HG03342 (cell line): ENCODE results near the gene PTGER3.
"Not testable (repeated sequence)": the region's sequence is repeated elsewhere in the genome, so short reads cannot be mapped to it uniquely, and the experiment has no call there.

ENCODE experiments used
- ATAC-seq: cut with Tn5 transposase; IDR thresholded peaks from one replicate; pipeline ENCODE4 v1.9.1; 2021; ENCODE audit warnings: mild to moderate bottlenecking, moderate library complexity; ENCODE audit not compliant: unreplicated experiment

PTGER3 gene

DNA sequence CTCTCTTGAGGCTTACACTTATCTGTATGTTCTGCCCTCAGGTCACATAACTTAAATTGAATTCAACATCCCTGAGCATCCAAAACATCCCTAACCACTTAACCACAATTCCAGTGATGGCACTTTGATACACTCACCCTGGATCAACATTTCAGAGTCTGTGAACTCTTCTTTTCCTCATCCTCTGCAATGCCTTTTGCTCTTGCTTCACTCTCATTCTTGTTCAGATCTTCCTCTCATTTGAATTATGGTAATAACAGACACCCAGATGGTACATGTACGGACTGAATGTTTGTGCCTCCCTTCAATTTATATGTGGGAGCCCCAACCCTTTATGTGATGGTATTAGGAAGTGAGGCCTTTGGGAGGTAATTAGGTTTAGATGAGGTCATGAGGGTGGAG is 33.4 kb downstream of the PTGER3 start:
- ATAC-seq, result no peak

DNA sequence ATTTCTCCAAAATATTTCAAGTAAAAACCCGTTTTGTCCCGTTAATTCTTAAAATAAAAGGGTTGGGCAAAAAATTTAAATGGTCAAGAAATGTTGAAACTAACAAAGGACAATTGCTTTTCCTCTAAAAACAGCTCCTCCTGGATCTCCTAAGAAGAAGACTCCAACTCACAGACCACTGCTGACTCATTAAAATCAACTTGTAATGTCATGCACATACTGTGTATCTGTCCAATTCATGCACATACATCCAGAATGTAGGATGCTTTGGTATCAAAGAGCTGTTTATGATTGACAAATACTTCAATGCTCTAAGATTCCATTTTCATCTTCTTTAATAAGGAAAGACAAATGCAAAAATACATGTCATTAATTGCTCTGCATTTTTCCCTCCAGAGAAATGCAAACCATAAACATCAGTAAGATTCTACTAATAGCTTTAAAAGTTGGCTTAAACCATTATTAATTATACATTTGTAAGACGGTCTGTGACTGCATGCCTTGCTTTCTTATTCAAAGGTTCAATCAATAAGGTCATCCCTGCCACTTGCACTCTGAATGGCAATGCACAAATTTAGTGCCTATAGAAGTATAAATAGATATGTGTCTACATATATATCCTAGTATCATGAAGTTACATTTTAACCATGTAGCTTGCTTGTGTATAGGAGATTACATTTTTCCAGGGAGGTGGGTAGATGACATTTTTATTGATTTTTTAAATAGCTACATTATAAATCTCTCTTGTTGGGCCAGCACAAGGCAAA is 44.7 kb downstream of the PTGER3 start:
- no peak for ATAC-seq

DNA sequence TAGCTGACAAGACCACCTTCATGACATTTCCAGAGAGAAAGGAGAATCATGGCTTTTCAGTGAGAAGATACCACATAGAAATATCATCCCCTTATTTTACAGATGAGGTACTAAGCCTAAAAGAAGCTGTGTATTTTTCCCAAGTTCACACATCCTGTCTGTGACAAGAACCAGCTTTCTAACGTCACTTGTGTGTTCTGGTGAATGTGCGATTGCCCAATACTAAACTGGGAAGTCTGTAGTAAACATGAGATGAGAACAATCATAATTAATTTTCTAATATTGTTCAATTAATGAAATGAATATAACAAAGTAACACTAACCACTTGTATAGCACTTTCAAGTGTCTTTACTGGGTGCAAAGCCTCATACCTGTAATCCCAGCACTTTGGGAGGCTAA is 46.0 kb downstream of the PTGER3 start:
- ATAC-seq, result no peak

DNA sequence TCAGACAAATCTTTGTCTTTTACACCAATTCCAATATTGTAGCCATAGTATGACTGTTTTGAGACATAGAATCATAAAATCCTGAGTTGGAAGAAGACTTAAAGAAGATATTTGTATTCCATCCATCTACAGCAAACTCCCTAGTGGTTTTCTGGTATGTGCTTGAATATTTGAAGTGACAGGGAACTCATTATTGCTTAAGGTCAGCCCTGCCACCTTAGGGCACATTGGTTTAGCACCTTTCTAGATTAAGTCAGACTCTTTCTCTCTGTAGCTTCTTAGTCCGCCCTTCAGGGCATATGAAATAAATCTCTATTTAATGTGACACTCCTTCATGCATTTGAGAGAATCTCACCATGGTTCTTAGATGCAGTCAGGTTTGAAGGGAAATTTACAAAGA is 49.8 kb downstream of the PTGER3 start:
- no peak for ATAC-seq

DNA sequence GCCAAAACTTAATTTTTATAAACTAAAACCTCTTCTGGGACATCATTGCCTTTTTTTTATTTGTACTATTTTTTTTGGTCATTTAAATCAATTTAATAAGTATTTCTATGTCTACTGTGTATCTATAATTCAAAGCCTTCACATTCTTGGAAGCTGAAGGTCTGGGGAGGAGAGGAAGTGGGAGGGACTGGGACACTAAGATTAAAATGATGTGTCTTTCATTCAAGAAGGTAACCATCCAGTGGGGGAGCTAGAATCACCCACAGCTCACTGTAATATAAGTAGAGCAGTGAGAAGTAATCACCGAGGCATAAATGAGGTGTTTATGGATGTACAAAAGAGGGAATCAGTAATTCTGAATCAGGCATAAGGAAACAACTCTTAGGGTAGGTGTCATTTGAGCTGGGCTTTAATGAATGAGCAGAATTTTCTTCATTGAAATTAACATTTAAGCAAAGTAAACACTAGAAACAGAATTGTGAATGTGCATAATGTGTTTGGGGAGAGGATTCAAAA is 52.8 kb downstream of the PTGER3 start:
- no peak for ATAC-seq

DNA sequence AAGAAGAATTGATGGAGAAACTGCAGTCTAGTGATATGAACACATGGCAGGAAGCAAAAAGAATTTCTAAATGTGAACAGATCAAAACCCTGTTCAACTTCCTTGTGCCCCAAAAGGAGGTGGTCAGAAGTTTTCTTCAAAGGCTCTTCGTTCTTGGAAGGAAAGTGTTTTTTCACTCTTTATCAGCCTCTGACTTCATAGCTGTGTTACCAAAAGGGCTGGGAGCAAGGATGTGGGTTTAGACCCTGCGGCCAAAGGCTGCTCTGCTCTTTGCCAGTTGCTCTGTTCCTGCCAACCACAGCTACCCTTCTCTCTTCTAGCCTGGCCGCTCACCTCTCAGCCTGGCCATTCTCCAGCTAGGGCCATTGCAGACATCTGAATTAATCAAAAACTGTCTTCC is 53.8 kb downstream of the PTGER3 start:
- no peak for ATAC-seq

DNA sequence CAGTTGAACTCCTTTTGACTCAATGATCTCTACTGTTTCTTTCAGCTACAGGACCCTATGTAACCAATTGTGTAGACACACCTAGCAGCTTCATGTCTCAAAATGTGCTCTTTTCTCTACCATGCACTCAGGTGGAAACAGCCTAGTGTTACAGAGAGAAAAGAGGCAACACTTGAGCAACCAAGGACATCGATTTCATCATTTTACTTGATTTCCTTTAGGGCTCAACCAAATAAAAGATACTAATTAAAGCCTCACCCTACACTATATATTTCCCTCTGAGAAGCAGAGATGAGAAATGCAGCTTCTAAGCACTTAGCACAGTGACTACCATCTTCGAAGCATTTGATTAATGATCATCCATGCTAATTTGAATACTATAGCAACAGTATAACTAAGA is 55.1 kb downstream of the PTGER3 start:
- ATAC-seq, result no peak

DNA sequence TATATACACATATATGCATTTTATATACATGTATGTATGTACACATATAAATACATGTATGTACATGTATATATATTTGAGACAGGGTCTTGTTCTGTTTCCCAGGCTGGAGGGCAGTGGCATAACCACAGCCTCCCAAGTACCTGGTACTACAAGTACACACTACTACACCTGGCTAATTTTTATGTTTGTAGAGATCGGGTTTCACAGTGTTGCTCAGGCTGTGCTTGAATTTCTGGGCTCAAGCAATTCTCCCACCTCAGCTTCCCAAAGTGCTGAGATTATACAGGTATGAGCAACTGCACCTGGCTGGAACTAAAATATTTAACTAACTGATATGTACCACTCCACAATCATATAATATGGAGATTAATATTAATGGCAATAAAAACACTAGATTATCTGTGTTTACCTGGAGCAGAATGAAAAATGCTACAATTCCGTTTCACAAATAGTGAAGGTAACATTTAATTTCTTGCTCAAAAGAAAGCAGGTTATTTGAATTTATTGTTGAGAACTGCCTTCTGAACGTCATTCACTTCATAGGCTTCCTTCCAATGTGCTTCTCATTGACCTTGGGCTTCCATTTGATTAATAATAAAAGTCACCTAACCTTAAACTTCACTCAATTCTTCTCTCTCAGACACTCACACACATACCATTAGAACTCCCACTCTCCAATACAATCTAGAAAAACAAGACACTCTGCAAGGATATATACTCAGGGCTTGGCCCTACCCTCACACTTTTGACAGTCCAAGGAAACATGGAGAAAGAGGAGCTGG is 57.0 kb downstream of the PTGER3 start:
- no peak for ATAC-seq

DNA sequence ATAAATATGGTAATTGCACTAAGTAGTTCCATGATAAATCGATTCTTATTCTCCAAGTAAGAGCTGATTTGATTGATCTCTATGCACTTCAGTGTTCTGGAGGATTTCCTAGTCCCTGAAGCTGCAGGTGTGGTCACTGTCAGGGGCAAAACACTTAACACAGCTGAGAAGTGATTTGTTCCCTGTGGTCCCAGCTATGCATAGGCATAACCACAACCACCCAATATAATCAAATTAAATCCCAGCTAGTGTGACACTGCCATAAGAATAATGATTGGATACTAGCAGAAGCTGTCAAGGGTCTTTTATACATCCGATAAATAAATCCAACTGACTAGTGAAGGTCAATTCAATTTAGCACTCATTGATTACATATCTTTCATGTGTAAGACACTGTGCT is 60.1 kb downstream of the PTGER3 start:
- ATAC-seq, result no peak

DNA sequence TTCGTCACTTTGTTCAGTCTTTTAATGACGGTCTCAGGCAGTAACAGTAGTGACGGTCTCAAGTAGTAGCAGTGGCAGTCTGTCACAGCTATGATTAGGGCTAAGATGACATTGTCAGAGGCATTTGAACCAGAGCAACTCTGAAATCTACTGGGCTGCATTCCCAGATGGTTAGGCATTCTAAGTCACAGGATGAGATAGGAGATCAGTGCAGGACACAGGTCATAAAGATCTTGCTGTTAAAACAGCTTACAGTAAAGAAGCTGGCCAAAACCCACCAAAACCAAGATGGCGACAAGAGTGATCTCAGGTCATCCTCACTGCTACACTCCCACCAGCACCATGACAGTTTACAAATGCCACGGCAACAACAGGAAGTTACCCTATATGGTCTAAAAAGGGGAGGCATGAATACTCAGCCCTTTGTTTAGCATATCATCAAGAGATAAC is 61.8 kb downstream of the PTGER3 start:
- not testable (repeated sequence) for ATAC-seq

DNA sequence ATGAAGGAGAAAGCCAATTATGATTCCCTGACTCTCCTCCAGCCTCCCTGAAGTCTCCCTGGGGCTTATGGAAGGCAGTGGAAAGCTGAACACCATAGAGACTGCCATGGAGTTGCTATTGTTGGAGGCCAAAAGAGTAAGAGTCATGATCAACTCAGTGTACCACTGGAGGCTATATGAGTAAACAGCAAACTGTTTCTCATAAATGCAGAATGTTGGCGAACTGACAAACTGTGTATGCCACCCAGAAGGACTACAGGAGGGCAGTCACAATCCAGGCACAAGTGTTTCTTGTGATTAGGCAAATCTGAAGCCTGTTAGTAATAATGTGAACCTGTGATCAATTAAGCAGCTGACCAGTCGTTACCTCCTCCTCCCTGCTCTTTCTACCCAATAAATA is 62.3 kb downstream of the PTGER3 start:
- ATAC-seq, result not testable (repeated sequence)

DNA sequence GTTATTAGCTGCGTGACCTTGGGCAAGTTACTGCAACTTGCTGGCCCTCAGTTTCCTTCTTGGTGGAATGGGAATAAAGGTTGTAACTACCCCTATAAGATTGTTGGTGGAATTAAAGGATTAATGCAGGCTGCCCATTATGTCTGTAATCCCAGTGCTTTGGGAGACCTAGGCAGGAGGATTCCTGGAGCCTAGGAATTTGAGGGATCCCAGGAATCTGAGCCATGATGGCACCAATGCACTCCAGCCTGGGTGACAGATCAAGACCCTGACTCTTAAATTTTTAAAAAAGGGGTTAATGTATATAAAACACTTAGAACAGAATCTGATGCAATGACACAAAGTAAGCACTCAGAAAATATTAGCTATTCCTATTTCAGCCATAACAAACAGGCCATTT is 67.3 kb downstream of the PTGER3 start:
- ATAC-seq, result no peak

DNA sequence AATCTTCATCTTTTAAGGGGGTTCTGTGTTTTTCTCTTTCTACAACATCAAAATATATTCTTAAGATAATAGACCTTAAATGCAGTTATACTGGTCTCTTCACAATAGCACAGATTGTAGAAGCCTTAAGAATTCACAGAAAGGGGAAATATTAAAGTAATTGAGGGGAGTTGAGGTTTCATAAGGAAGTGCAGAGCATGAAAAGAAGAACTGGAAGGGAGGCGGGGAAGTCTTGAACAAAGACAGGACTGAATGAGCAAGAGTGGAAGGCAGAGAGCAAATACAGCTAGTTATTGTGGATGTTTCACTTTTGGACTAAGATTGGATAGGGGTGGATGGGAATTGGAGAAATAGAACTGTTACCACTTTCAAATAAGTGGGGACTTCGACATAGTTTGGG is 67.7 kb downstream of the PTGER3 start:
- ATAC-seq, result no peak

DNA sequence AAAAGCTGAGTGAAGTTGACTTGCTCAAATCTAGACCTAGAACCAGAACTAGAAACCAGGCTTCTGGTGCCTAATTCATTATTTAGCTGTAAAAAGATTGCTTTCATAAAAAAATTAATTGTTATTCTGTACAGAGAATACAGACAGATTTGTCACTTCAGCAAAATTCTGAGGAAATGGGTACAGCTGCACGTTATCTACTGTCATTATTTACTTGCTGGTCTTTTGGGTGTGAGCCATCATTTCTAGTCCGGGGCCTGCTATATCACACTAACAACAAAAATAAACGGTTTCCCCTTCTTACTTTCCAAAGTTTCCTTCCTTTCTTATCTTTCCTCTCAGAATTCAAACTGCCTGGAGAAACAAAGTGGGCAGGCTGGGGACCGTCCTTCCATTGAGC is 68.3 kb downstream of the PTGER3 start:
- no peak for ATAC-seq

DNA sequence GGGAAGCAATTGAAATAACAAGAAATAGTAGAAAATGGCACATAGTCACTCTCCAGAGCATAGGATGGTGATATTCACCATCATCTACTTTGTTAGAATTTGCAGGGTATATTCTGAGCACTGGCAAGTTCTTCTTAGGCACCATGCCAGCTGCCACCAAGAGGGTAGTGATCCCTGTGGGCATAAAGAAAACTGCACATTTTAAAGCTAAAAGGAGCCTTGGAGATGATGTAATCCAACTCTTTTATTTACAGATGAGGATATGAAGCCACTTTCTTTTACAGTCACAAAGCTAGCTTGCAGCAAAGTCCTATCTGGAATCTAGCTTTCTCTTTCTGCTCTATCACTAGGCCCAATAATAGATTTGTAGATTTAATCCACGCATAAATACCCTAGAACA is 69.0 kb downstream of the PTGER3 start:
- no peak for ATAC-seq

DNA sequence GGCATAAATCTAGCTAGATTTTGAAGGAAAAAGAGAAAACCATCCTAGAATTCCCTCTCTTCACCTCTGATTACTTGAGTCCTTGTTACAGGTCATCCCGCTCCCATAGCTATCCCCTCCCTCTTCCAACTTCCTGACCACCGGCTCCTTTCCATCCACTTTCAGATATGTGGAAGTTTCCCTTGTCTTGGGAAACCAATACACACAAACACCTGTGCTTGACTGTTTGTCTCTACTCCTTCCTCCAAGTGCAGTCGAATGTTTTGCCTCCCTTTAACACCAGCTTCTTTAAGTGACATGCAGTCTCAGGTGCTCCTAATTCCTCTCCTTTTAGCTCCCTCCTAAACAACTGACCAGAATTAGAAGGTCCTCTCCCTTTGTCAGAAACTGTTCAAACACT is 70.0 kb downstream of the PTGER3 start:
- ATAC-seq, result no peak

DNA sequence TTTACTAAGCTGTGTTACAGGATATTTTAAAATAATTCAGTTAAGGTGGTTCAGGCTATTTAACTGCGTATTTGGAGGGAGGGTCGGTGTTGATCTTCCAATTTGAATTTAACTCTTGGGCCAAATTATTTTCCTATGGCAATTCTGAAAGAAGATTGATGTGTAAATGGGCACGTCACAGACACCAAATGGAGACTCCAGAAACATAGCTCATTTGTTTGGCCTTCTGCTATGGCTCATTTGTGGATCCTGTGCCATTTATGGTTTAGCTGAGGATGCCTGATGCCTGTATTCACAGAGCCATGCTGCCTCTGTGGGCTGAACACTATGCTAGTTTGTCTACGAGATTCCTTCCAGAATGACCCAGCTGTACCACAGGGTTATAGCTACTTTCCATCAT is 70.6 kb downstream of the PTGER3 start:
- no peak for ATAC-seq

DNA sequence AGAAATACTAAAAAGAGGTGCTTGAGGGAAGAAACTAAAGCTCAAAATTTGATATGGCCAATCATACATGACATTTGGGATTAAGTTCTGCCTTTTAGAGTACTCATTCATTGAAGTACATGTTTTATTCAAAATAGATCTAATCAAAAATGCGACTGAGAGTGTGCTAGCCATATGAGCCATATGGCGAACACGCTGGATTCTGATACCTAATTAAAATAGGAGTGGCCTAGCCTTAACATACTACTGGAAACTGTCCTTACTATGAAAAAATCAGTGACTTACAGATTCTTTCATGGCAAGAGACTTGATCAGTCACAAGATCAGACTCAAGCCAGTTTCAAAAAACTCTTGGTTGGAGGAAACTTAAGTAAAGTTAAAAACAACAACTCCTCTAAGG is 73.9 kb downstream of the PTGER3 start:
- no peak for ATAC-seq

DNA sequence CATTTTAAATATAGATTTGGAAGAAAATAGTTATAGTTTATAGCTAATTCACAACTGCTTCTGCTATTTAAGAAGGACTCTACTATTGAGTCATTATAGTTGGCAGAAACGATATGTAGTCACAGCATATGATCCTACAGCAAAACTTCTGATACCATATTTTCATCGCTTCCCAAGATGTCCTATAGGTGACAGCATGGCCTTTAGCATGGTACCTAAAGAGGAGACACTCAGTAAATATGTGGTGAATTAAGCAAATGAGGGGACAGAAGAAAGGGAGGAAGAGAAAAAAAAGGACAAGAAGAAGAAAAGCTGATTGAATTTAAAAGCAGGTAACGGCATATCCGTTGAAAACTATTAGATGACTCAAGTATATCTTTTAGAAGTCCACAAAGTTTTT is 77.2 kb downstream of the PTGER3 start:
- ATAC-seq, result no peak

DNA sequence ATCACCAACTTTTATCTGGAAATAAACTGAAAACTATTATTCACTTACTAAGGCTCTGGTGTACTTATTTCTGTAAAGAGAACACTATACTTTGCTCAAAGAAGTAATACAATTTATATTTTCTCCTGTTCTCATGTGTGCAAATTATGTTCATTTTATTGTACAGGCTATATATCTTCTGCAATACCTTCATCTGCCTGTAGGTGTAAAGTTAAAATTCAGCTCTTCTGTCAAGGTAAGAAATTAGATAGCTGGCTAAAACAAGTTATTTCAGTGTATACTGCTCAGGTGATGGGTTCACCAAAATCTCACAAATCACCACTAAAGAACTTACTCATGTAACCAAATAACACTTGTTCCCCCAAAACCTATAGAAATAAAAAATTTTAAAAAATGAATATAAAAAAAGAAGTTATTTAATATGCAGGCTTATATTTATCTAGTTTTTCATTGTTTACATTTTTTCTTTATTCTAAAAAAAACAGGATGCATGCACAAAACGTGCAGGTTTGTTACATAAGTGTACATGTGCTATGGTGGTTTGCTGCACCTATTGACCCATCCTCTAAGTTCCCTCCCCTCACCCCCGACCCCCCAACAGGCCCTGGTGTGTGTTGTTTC is 81.5 kb downstream of the PTGER3 start:
- peak; percentile 74 for ATAC-seq

DNA sequence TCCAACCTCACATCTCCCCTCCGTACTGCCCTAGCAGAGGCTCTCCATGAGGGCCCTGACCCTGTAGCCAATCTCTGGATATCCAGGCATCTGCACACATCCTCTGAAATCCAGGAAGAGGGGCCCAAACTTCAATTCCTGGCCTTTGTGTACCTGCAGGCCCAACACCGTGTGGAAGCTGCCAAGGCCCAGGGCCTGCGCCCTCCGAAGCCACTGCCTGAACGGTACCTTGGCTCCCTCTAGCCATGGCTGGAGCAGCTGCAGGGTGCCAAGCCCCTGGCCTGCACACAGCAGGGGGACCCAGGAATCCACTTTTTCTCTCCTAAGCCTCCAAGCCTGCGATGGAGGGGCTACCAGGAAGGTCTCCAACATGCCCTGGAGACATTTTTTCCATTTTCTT is 84.2 kb downstream of the PTGER3 start:
- no peak for ATAC-seq
